SK-N-SH (cell line): ENCODE results near the gene AKR1E2. TPM values are rescaled to one million over a fixed set of nuclear protein-coding genes. Genes with fewer than 3 reads are reported as not detected.

Experiments used
- CTCF ChIA-PET: fragments of 300-600, 350-600 bp; formaldehyde crosslinking; extraction: SDS; loops from one replicate; lab custom pipeline; 2021; lab: Yijun Ruan, JAX
- POLR2A ChIA-PET: fragments of 350-600 bp; sonication (Branson Sonifier 250); formaldehyde crosslinking; extraction: SDS; loops from one replicate; lab custom pipeline; 2020; ENCODE audit warnings: antibody characterized with exemption, inconsistent platforms; lab: Yijun Ruan, JAX
- DNase-seq: peaks from one replicate; pipeline ENCODE4 v3.0.0; 2012
- H2AFZ ChIP-seq: fragments of 200-600 bp; sonication (generic); 2 replicates; pipeline ENCODE4 v1.8.1; 2016; ENCODE audit warnings: antibody characterized with exemption, mild to moderate bottlenecking, low read depth
- H3F3A ChIP-seq: fragments of 200-600 bp; sonication (generic); replicated peaks from 2 replicates; pipeline ENCODE3; 2016; ENCODE audit warnings: antibody characterized with exemption, mild to moderate bottlenecking; ENCODE audit not compliant: insufficient read depth
- H3K27ac ChIP-seq, 2 experiments: fragments of 200-500 bp in 1 of 2; fragments of 200-600 bp in 1 of 2; sonication (Bioruptor generic) in 1 of 2; sonication (generic), shearing (Covaris generic) in 1 of 2; 2 replicates each; pipeline versions ENCODE4 v1.5.1 to v1.6.1; 2014 to 2016; ENCODE audit warnings: low read depth in 2 of 2, inconsistent platforms in 1 of 2, low read length in 1 of 2, mild to moderate bottlenecking in 1 of 2, mixed read lengths in 1 of 2
- H3K27me3 ChIP-seq: fragments of 200-600 bp; sonication (generic), shearing (Covaris generic); 2 replicates; pipeline ENCODE4 v1.6.1; 2016; ENCODE audit warnings: mixed run types; ENCODE audit not compliant: insufficient read depth
- H3K36me3 ChIP-seq, 2 experiments: fragments of 200-500 bp in 1 of 2; fragments of 200-600 bp in 1 of 2; sonication (Bioruptor generic) in 1 of 2; sonication (generic) in 1 of 2; replicated peaks in 1 of 2; 2 replicates each; pipeline versions ENCODE3 to v1.5.1; 2014 to 2016; ENCODE audit warnings: low read length in 1 of 2, mild to moderate bottlenecking in 1 of 2; ENCODE audit not compliant: insufficient read depth in 2 of 2, control insufficient read depth in 1 of 2
- H3K4me1 ChIP-seq, 2 experiments: fragments of 200-500 bp in 1 of 2; fragments of 200-600 bp in 1 of 2; sonication (Bioruptor generic) in 1 of 2; sonication (generic), shearing (Covaris generic) in 1 of 2; 2 replicates each; pipeline versions ENCODE4 v1.5.1 to v1.6.1; 2014 to 2016; ENCODE audit warnings: low read depth in 1 of 2, low read length in 1 of 2, mixed run types in 1 of 2; ENCODE audit not compliant: insufficient read depth in 2 of 2, control insufficient read depth in 1 of 2
- H3K4me2 ChIP-seq: fragments of 200-600 bp; sonication (generic), shearing (Covaris generic); 2 replicates; pipeline ENCODE4 v1.6.1; 2017; ENCODE audit warnings: mixed run types
- H3K4me3 ChIP-seq, 2 experiments: fragments of 200-500 bp in 1 of 2; fragments of 200-600 bp in 1 of 2; sonication (Bioruptor generic) in 1 of 2; sonication (generic), shearing (Covaris generic) in 1 of 2; 2 replicates each; pipeline versions ENCODE4 v1.5.1 to v1.8.1; 2014 to 2016; ENCODE audit warnings: low read depth in 2 of 2, inconsistent platforms in 1 of 2, low read length in 1 of 2, mild to moderate bottlenecking in 1 of 2, mixed read lengths in 1 of 2, moderate library complexity in 1 of 2
- H3K79me2 ChIP-seq: fragments of 200-600 bp; sonication (generic); 2 replicates; pipeline ENCODE4 v1.8.1; 2017; ENCODE audit warnings: mild to moderate bottlenecking; ENCODE audit not compliant: insufficient read depth
- H3K9ac ChIP-seq: fragments of 200-600 bp; sonication (generic); 2 replicates; pipeline ENCODE4 v1.6.1; 2017; ENCODE audit warnings: mixed run types
- H3K9me2 ChIP-seq: fragments of 200-600 bp; sonication (generic); 2 replicates; pipeline ENCODE4 v1.6.1; 2017; ENCODE audit warnings: mixed run types
- H3K9me3 ChIP-seq: fragments of 200-600 bp; sonication (generic); 2 replicates; pipeline ENCODE4 v1.6.1; 2017; ENCODE audit warnings: mixed run types, mild to moderate bottlenecking, moderate library complexity
- H4K20me1 ChIP-seq: fragments of 200-600 bp; sonication (generic); 2 replicates; pipeline ENCODE4 v1.6.1; 2017; ENCODE audit warnings: mild to moderate bottlenecking, mixed run types; ENCODE audit not compliant: insufficient read depth
- CHD2 ChIP-seq: fragments of 150-350 bp; IDR thresholded peaks from 2 replicates; pipeline ENCODE4 v1.6.1; 2018; ENCODE audit warnings: low read length; ENCODE audit not compliant: partially characterized antibody
- MEF2A ChIP-seq: IDR thresholded peaks from 2 replicates; pipeline ENCODE4 v1.4.0; 2012; ENCODE audit warnings: low read depth, borderline replicate concordance
- SMC3 ChIP-seq: IDR thresholded peaks from 2 replicates; pipeline ENCODE4 v1.6.1; 2012; ENCODE audit warnings: low read depth, low read length, improper control_type of control experiment
- TCF12 ChIP-seq: IDR thresholded peaks from 2 replicates; pipeline ENCODE4 v1.4.0; 2012
- WGBS: methylation state at CpG from one replicate; pipeline ENCODE4 v1.1.6; 2017; ENCODE audit warnings: low lambda C conversion rate; 5-methylcytosine and 5-hydroxymethylcytosine counted together
- polyA plus RNA-seq, 3 experiments: library from polyadenylated mRNA; depleted of rRNA; stranded (reverse); fragments of >200 nt; gene quantifications; 2 replicates each; pipeline ENCODE4 v1.2.3, GENCODE V29; 2012
- TF ChIP-seq, protein P1 (sequence below): IDR thresholded peaks from 2 replicates; pipeline ENCODE4 v1.6.1; 2012; ENCODE audit warnings: mild to moderate bottlenecking, low read depth, low read length, moderate library complexity
- TF ChIP-seq, protein P2 (sequence below): IDR thresholded peaks from 2 replicates; pipeline ENCODE4 v1.4.0; 2012; ENCODE audit warnings: low read depth, borderline replicate concordance
- TF ChIP-seq, protein P3 (sequence below): fragments of 150-350 bp; IDR thresholded peaks from 2 replicates; pipeline ENCODE4 v1.6.1; 2017; ENCODE audit warnings: antibody characterized with exemption, low read length, low read depth, borderline replicate concordance

Gene AKR1E2
- polyA plus RNA-seq, 1 of the 3 experiments (the other 2 are of a cell fraction): 5.8 TPM

DNA sequence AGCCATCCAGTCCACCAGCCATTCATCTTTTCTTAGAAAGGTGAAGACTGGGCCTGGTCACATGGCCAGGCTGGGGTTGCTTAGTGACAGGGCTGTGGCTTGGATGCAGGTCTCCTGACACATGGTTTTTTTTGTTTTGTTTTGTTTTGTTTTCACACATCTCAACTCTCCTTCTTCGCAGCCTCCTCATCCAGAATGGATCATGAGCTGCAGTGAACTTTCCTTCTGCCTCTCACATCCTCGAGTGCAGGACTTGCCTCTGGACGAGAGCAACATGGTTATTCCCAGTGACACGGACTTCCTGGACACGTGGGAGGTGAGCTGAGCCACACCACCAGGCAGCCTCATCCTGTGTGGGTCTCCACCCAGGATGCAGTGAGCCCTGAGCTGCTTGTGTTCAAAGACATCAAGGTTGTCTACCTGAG is 9.5 kb downstream of the AKR1E2 start (continued):
- TF ChIP-seq, protein P1, sequence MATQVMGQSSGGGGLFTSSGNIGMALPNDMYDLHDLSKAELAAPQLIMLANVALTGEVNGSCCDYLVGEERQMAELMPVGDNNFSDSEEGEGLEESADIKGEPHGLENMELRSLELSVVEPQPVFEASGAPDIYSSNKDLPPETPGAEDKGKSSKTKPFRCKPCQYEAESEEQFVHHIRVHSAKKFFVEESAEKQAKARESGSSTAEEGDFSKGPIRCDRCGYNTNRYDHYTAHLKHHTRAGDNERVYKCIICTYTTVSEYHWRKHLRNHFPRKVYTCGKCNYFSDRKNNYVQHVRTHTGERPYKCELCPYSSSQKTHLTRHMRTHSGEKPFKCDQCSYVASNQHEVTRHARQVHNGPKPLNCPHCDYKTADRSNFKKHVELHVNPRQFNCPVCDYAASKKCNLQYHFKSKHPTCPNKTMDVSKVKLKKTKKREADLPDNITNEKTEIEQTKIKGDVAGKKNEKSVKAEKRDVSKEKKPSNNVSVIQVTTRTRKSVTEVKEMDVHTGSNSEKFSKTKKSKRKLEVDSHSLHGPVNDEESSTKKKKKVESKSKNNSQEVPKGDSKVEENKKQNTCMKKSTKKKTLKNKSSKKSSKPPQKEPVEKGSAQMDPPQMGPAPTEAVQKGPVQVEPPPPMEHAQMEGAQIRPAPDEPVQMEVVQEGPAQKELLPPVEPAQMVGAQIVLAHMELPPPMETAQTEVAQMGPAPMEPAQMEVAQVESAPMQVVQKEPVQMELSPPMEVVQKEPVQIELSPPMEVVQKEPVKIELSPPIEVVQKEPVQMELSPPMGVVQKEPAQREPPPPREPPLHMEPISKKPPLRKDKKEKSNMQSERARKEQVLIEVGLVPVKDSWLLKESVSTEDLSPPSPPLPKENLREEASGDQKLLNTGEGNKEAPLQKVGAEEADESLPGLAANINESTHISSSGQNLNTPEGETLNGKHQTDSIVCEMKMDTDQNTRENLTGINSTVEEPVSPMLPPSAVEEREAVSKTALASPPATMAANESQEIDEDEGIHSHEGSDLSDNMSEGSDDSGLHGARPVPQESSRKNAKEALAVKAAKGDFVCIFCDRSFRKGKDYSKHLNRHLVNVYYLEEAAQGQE: no peak
- TF ChIP-seq, protein P2, sequence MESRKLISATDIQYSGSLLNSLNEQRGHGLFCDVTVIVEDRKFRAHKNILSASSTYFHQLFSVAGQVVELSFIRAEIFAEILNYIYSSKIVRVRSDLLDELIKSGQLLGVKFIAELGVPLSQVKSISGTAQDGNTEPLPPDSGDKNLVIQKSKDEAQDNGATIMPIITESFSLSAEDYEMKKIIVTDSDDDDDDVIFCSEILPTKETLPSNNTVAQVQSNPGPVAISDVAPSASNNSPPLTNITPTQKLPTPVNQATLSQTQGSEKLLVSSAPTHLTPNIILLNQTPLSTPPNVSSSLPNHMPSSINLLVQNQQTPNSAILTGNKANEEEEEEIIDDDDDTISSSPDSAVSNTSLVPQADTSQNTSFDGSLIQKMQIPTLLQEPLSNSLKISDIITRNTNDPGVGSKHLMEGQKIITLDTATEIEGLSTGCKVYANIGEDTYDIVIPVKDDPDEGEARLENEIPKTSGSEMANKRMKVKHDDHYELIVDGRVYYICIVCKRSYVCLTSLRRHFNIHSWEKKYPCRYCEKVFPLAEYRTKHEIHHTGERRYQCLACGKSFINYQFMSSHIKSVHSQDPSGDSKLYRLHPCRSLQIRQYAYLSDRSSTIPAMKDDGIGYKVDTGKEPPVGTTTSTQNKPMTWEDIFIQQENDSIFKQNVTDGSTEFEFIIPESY: no peak
- TF ChIP-seq MEF2A (no peak), TCF12 (no peak), CHD2 (no peak), SMC3 (no peak)
- TF ChIP-seq, all 33 proteins: peak for 0

DNA sequence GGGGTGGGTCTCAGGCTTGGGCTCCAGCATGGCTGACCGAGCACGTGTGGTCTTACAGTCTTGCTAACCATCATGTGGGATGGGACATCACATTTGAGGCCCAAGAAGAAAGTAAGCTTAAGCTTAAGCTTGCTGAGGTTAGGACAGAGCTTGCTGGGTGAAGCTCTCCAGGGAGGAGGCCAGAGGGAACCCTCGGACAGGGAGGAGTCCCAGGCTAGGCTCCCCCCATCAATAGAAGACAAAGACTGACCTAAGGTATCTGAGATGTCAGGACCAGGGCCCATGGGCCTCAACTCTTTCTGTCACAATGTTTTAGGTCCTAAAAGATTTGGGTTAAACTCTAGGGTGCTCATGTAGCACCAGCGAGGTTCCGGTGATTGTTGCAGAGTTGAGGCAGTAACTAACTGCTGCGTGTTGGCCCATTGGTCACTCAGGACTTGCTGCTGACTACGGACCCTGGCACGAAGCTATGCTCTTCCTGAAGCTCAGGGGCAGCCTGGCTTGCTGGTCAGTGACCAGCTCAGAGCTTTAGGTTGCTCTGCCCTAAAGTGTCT is 10.5 kb downstream of the AKR1E2 start:
- H3K9me2 ChIP-seq: no peaks in the 10 kb centered on the region
- H3K36me3 ChIP-seq: peaks cover 0 to 29% of the 10 kb centered on the region in 2 experiments
- H3F3A ChIP-seq: no peaks in the 10 kb centered on the region
- no peak overlapping the region for H3K4me2 ChIP-seq
- no peaks in the 10 kb centered on the region for H3K27me3 ChIP-seq
- no peaks in the 10 kb centered on the region for H3K79me2 ChIP-seq
- no peaks in the 10 kb centered on the region for H4K20me1 ChIP-seq
- ChIA-PET POLR2A (interaction anchor here (1.0 kb wide), 1 partner anchor 10 kb away, joined by 3 read pairs; the partner anchor contains the start of gene AKR1E2), CTCF (interaction anchor here (1.2 to 6.9 kb wide), 4 partner anchors 13 to 145 kb away, joined by 4 to 81 read pairs (median 6); no protein-coding TSS in a partner anchor)
- no peak overlapping the region for H3K27ac ChIP-seq
- H2AFZ ChIP-seq: no peak overlapping the region
- H3K9ac ChIP-seq: no peak overlapping the region
- H3K9me3 ChIP-seq: no peaks in the 10 kb centered on the region
- H3K4me1 ChIP-seq: peaks cover 0 to 28% of the 10 kb centered on the region in 2 experiments; a peak in 2 of 4 replicates
- no peak for DNase-seq
- 86% methylated on average over 8 of the region's 8 CpGs for WGBS
- TF ChIP-seq, protein P3, sequence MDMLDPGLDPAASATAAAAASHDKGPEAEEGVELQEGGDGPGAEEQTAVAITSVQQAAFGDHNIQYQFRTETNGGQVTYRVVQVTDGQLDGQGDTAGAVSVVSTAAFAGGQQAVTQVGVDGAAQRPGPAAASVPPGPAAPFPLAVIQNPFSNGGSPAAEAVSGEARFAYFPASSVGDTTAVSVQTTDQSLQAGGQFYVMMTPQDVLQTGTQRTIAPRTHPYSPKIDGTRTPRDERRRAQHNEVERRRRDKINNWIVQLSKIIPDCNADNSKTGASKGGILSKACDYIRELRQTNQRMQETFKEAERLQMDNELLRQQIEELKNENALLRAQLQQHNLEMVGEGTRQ: no peak
- no peak overlapping the region for H3K4me3 ChIP-seq
